Psoas muscle (tissue), 8 donors: ENCODE results near the gene CDK5RAP2. TPM values are rescaled to one million over a fixed set of nuclear protein-coding genes. Genes with fewer than 3 reads are reported as not detected.

Experiments used
- ATAC-seq, 4 donors: fragments of 200-7000 bp; cut with Tn5 transposase; one replicate each; pipeline ENCODE4 v1.9.1; 2020; ENCODE audit warnings: moderate library complexity in 3 of 4, mild to moderate bottlenecking in 2 of 4
- DNase-seq, 2 donors: peaks; one replicate each; pipeline ENCODE4 v3.0.0-alpha.2; 2020
- H3K27ac ChIP-seq: fragments of 200-600 bp; one replicate; pipeline ENCODE4 v1.8.0; 2022
- H3K27me3 ChIP-seq, 3 donors: fragments of 200-600 bp in 1 of 3; one replicate each; pipeline versions ENCODE4 v1.6.1 to v1.8.0; 2013 to 2022; ENCODE audit warnings: low read length in 2 of 3, mild to moderate bottlenecking in 2 of 3, moderate library complexity in 1 of 3; ENCODE audit not compliant: insufficient read depth in 3 of 3
- H3K36me3 ChIP-seq, 2 donors: fragments of 200-600 bp in 1 of 2; one replicate each; pipeline versions ENCODE4 v1.6.1 to v1.8.0; 2013 to 2022; ENCODE audit warnings: low read depth in 1 of 2, mild to moderate bottlenecking in 1 of 2, moderate library complexity in 1 of 2; ENCODE audit not compliant: insufficient read depth in 1 of 2
- H3K4me1 ChIP-seq: fragments of 200-600 bp; one replicate; pipeline ENCODE4 v1.8.0; 2022
- H3K4me3 ChIP-seq: fragments of 200-600 bp; one replicate; pipeline ENCODE4 v1.8.0; 2022; ENCODE audit warnings: mild to moderate bottlenecking
- H3K9me3 ChIP-seq: fragments of 200-600 bp; one replicate; pipeline ENCODE4 v1.8.0; 2022
- CTCF ChIP-seq: fragments of 200-600 bp; IDR thresholded peaks from one replicate; pipeline ENCODE4 v1.8.0; 2022; ENCODE audit warnings: antibody characterized with exemption
- WGBS, 3 donors: extraction: QIAGEN DNeasy Blood & Tissue Kit; methylation state at CpG; one replicate each; pipeline versions ENCODE4 v1.1.6 to v1.1.7; 2013; 5-methylcytosine and 5-hydroxymethylcytosine counted together
- intact Hi-C, 2 donors: fragments of 100-400 bp; cut with DNase I; formaldehyde crosslinking; loops; one replicate each; pipeline versions ENCODE4 v1.11.0 to v1.14.2; 2022
- polyA plus RNA-seq, 3 donors: library from polyadenylated mRNA; stranded (reverse); fragments of 200-250 nt; gene quantifications; one replicate each; pipeline ENCODE4 v1.2.3, GENCODE V29; 2013
- total RNA-seq, 4 donors: library from RNA; stranded (reverse); fragmentation: NEBNext Ultra II Directional in 2 of 4; extraction: Animal tissue kit (Norgen Biotek cat#: 25700) in 2 of 4; gene quantifications; one replicate each; pipeline versions ENCODE4 v1.2.1 to v1.2.4, GENCODE V29; 2021 to 2023
- donor health status: healthy with polysubstance abuse.
- donor health status: DM: no; HTN: no; CAD: no; lungs with moderate emphysema.
- donor health status: Bipolar disorder and iron deficiency.
- donor health status: healthy.
- donor health status: DM: yes; HTN: yes; CAD: no.
- donor health status: DM: no; HTN: no; CAD: no.
- donor health status: DM: no; HTN: no; CAD: no.
- donor health status: DM: yes; HTN: yes; CAD: no.

CDK5RAP2 gene
- total and polyA plus RNA-seq, 7 donors: 26.0 to 95.1 (median 60.3) TPM

GRCh38 chr9:120376101-120376500 is 203.9 kb downstream of the CDK5RAP2 start:
- ATAC-seq: no peak

GRCh38 chr9:120375316-120375715 is 204.7 kb downstream of the CDK5RAP2 start:
- ATAC-seq: no peak
- peaks cover 0 to 3% (median 0%) of the 10 kb centered on the region in 3 donors for H3K27me3 ChIP-seq

More at GRCh38 chr9:120376101-120376500, 203.9 kb downstream of the CDK5RAP2 start:
- Histone ChIP-seq H3K36me3 (no peaks in the 10 kb centered on the region), H3K27ac (no peak overlapping the region), H3K27me3 (peaks cover 0 to 3% (median 0%) of the 10 kb centered on the region in 3 donors), H3K4me3 (no peak overlapping the region), H3K4me1 (no peaks in the 10 kb centered on the region), H3K9me3 (no peaks in the 10 kb centered on the region)
- no peak for TF ChIP-seq CTCF
- 93 to 97% (median 95%) methylated on average over 7 of the region's 7 CpGs for WGBS, 3 donors
- DNase-seq: no peak
- intact Hi-C loops: no loop called here

GRCh38 chr9:120374817-120375216 is 205.2 kb downstream of the CDK5RAP2 start:
- Histone ChIP-seq H3K4me3 (no peak overlapping the region), H3K27ac (no peak overlapping the region), H3K9me3 (no peaks in the 10 kb centered on the region), H3K4me1 (no peaks in the 10 kb centered on the region), H3K27me3 (peaks cover 0 to 3% (median 0%) of the 10 kb centered on the region in 3 donors), H3K36me3 (no peaks in the 10 kb centered on the region)
- intact Hi-C loops: no loop called here
- TF ChIP-seq CTCF: no peak
- ATAC-seq (no peak), DNase-seq (no peak)
- 92 to 94% (median 93%) methylated on average over 14 of the region's 14 CpGs for WGBS, 3 donors

More at GRCh38 chr9:120375316-120375715, 204.7 kb downstream of the CDK5RAP2 start:
- Histone ChIP-seq H3K9me3 (no peaks in the 10 kb centered on the region), H3K36me3 (no peaks in the 10 kb centered on the region), H3K4me3 (no peak overlapping the region), H3K4me1 (no peaks in the 10 kb centered on the region), H3K27ac (no peak overlapping the region)
- intact Hi-C loops: no loop called here
- no peak for TF ChIP-seq CTCF
- WGBS, 3 donors: 93 to 96% (median 94%) methylated on average over 4 of the region's 4 CpGs
- no peak for DNase-seq

- intact Hi-C loops: no loop called here
- Histone ChIP-seq H3K4me3 (no peak overlapping the region), H3K36me3 (no peaks in the 10 kb centered on the region), H3K9me3 (no peaks in the 10 kb centered on the region), H3K27me3 (peaks cover 0 to 3% (median 0%) of the 10 kb centered on the region in 3 donors), H3K4me1 (no peaks in the 10 kb centered on the region), H3K27ac (no peak overlapping the region)
- no peak for TF ChIP-seq CTCF
- DNase-seq (no peak), ATAC-seq (no peak)
- WGBS, 3 donors: 69 to 86% (median 85%) methylated on average over 1 of the region's 1 CpG
Measured at GRCh38 chr9:120374239-120374638, 205.7 kb downstream of the CDK5RAP2 start.

GRCh38 chr9:120372040-120372439 is 207.9 kb downstream of the CDK5RAP2 start:
- 58 to 87% (median 63%) methylated on average over 2 of the region's 2 CpGs for WGBS, 3 donors
- intact Hi-C loops: no loop called here
- no peak for TF ChIP-seq CTCF
- H3K27ac ChIP-seq: no peak overlapping the region
- H3K9me3 ChIP-seq: no peaks in the 10 kb centered on the region
- H3K4me1 ChIP-seq: no peaks in the 10 kb centered on the region
- no peaks in the 10 kb centered on the region for H3K27me3 ChIP-seq
- ATAC-seq (no peak), DNase-seq (no peak)
- H3K36me3 ChIP-seq: no peaks in the 10 kb centered on the region
- no peak overlapping the region for H3K4me3 ChIP-seq
